ENCODE measurements around the gene UBE3C.
"Not testable (repeated sequence)": the region's sequence is repeated elsewhere in the genome, so short reads cannot be mapped to it uniquely, and the experiment has no call there.

Gene UBE3C

DNA sequence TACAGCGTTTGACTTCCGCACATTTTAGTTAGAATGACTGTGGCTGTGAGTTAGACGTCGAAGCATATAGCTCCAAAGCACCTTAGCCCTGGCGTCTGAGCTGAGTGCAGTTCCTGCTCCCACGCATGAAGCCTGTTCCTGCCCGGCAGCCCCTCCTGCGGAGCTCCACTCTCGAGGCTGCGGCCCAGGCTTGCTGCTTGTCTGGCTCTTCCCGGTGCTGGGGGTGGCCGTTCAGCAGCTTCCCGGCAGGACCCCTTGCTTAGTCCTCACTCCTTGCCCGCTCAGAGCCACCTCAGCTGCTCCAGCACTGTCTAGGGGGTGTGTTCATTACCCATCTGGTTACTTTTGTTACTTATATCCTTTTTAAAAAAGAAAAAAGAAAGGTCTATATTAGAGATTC is 109.9 kb downstream of the UBE3C start:
- Histone ChIP-seq H3K4me3 (ENCODE audit: low read depth, low read length) (no peak overlapping the region), H3K36me3 (ENCODE audit: control insufficient read depth, insufficient read depth, low read length) (peaks cover 13% of the 10 kb centered on the region), H3K27me3 (ENCODE audit: control insufficient read depth, insufficient read depth, low read length) (no peaks in the 10 kb centered on the region), H3K9ac (ENCODE audit: low read depth, low read length) (no peak overlapping the region), H3K9me3 (ENCODE audit: control insufficient read depth, insufficient read depth, low read length) (no peaks in the 10 kb centered on the region), H3K4me1 (ENCODE audit: control insufficient read depth, insufficient read depth, low read length) (no peaks in the 10 kb centered on the region)

DNA sequence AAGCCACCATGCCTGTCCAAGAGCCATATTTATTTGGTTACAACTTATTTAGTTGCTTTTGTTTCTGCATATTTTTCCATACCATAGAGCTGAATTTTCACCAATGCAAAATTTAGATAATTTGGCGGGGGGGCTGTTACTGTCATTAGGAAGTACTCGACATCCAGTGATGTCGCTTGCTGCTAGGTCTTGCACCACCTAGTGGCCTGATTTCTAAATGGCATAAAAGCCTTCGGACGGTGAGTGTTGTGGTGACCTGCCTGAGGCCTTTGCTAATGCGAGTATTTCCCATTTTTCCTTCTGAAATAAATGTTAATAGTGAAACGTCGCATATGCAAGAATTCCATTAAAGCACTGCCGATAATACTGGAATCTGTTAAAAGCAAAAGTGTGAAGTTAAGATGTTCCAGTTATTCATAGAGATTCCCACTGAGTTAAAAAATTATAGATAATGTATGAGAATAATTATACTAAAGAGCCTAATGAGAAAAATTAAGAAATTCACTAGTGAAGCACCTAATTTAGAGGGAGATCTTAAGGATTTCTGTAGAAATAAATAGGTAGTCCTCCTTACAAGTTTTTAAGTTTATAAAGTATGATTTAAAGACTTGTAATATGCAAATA is 112.0 kb downstream of the UBE3C start:
- Histone ChIP-seq H3K9ac (ENCODE audit: low read depth, low read length) (no peak overlapping the region), H3K4me1 (ENCODE audit: control insufficient read depth, insufficient read depth, low read length) (no peaks in the 10 kb centered on the region), H3K4me3 (ENCODE audit: low read depth, low read length) (no peak overlapping the region), H3K36me3 (ENCODE audit: control insufficient read depth, insufficient read depth, low read length) (peaks cover 21% of the 10 kb centered on the region), H3K27me3 (ENCODE audit: control insufficient read depth, insufficient read depth, low read length) (no peaks in the 10 kb centered on the region), H3K9me3 (ENCODE audit: control insufficient read depth, insufficient read depth, low read length) (no peaks in the 10 kb centered on the region)

DNA sequence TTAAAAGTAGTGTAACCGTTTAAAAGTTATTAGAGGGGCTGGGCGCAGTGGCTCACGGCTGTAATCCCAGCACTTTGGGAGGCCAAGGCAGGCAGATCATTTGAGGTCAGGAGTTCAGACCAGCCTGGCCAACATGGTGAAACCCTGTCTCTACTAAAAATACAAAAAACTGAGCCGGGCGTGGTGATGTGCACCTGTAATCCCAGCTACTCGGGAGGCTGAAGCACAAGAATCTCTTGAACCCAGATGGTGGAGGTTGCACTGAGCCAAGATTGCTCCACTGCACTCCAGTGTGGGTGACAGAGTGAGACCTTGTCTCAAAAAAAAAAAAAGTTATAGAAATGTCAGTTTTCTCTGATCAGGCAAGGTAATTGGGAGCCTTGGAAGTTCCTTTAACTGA is 113.1 kb downstream of the UBE3C start:
- not testable (repeated sequence) for H3K9me3 ChIP-seq (ENCODE audit: control insufficient read depth, insufficient read depth, low read length); H3K4me3 ChIP-seq (ENCODE audit: low read depth, low read length); H3K4me1 ChIP-seq (ENCODE audit: control insufficient read depth, insufficient read depth, low read length); H3K9ac ChIP-seq (ENCODE audit: low read depth, low read length); H3K27me3 ChIP-seq (ENCODE audit: control insufficient read depth, insufficient read depth, low read length)
- H3K36me3 ChIP-seq (ENCODE audit: control insufficient read depth, insufficient read depth, low read length): peaks cover 25% of the 10 kb centered on the region

DNA sequence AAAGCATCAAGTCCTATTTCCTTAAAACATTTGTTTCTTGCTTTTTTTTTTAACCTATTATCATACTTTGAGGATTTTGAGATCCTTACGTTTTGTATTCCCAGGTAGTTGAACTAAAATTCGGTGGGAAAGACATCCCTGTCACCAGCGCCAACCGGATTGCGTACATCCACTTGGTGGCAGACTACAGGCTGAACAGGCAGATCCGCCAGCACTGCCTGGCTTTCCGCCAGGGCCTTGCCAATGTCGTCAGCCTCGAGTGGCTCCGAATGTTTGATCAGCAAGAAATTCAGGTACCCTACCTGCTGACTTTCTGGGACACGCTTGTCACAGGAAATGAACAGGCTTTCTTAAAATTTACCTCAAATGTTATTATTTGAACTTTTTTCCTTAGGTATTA is 115.1 kb downstream of the UBE3C start:
- Histone ChIP-seq H3K9ac (ENCODE audit: low read depth, low read length) (no peak overlapping the region), H3K4me1 (ENCODE audit: control insufficient read depth, insufficient read depth, low read length) (no peaks in the 10 kb centered on the region), H3K9me3 (ENCODE audit: control insufficient read depth, insufficient read depth, low read length) (no peaks in the 10 kb centered on the region), H3K4me3 (ENCODE audit: low read depth, low read length) (no peak overlapping the region), H3K27me3 (ENCODE audit: control insufficient read depth, insufficient read depth, low read length) (no peaks in the 10 kb centered on the region), H3K36me3 (ENCODE audit: control insufficient read depth, insufficient read depth, low read length) (peaks cover 20% of the 10 kb centered on the region)

DNA sequence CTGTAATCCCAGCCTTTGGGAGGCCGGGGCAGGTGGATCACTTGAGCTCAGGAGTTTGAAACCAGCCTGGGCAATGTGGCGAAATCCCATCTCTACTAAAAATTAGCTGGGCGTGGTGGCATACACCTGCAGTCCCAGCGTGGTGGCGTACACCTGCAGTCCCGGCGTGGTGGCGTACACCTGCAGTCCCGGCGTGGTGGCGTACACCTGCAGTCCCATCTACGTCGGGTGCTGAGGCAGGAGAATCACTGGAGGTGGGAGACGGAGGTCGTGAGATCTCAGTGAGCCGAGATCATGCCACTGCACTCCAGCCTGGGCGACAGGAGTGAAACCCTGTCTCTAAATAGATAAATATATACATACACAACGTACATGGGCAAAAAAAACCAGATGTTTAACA is 116.1 kb downstream of the UBE3C start:
- H3K9ac ChIP-seq (ENCODE audit: low read depth, low read length); H3K4me3 ChIP-seq (ENCODE audit: low read depth, low read length): not testable (repeated sequence)
- H3K36me3 ChIP-seq (ENCODE audit: control insufficient read depth, insufficient read depth, low read length): peaks cover 28% of the 10 kb centered on the region

DNA sequence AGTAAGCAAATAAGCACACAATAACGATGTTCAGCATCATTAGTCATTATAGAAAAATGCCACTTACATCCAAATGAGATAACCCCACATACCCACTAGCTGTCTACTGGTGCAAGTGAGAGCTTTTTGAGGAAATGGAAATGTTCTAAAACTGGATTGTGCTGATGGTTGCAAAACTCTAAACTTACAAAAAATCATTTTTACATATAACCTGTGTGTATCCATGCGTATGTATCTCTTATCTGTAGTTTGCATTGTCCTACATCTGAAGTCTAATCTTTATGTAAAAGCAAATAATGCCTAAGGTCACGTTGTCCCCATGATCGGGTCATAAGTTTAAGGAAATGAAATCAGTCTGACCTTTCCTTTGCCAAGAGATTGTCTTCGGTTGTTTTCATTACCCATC is 116.5 kb downstream of the UBE3C start:
- Histone ChIP-seq H3K27me3 (ENCODE audit: control insufficient read depth, insufficient read depth, low read length) (no peaks in the 10 kb centered on the region), H3K36me3 (ENCODE audit: control insufficient read depth, insufficient read depth, low read length) (peaks cover 32% of the 10 kb centered on the region)

More for the DNA sequence above, 116.1 kb downstream of the UBE3C start:
- H3K27me3 ChIP-seq (ENCODE audit: control insufficient read depth, insufficient read depth, low read length); H3K9me3 ChIP-seq (ENCODE audit: control insufficient read depth, insufficient read depth, low read length); H3K4me1 ChIP-seq (ENCODE audit: control insufficient read depth, insufficient read depth, low read length): not testable (repeated sequence)

DNA sequence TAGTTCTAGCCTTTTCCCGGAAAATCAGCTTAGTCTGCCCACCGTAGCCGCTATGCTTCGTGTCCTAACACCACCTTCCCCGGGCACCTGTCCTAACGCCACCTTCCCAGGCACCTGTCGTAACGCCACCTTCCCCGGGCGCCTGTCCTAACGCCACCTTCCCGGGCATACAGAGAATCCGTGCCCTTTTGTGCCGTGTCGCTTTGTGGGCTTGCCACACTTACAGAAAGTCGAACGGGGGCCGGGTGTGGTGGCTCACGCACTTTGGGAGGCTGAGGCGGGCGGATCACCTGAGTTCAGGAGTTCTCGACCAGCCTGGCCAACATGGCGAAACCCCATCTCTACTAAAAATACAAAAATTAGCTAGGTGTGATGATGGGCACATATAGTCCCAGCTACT is 124.4 kb downstream of the UBE3C start:
- no peaks in the 10 kb centered on the region for H3K9me3 ChIP-seq (ENCODE audit: control insufficient read depth, insufficient read depth, low read length)
- peaks cover 39% of the 10 kb centered on the region for H3K36me3 ChIP-seq (ENCODE audit: control insufficient read depth, insufficient read depth, low read length)
- H3K4me3 ChIP-seq (ENCODE audit: low read depth, low read length): no peak overlapping the region

More for the DNA sequence above, 116.5 kb downstream of the UBE3C start:
- Histone ChIP-seq H3K9ac (ENCODE audit: low read depth, low read length) (no peak overlapping the region), H3K9me3 (ENCODE audit: control insufficient read depth, insufficient read depth, low read length) (no peaks in the 10 kb centered on the region), H3K4me3 (ENCODE audit: low read depth, low read length) (no peak overlapping the region), H3K4me1 (ENCODE audit: control insufficient read depth, insufficient read depth, low read length) (no peaks in the 10 kb centered on the region)

DNA sequence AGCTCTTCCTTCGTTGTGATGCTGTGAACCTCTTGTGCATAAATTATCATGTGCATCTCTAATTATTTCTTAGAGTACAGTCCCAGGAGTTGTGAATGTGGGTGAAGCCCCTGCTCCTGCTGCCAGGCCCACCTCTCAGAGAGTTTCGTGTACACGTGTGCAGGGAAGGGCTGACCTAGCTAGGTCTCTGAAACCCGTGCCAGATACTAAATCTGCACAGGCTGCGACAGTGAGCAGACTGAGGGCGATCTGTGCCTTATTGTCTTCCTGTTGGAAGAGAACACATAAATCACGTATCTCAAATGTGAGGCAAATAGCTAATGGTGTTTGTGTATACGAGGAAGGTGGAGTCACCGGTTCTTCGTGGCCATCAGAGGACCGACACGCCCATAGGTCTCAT is 126.3 kb downstream of the UBE3C start:
- Histone ChIP-seq H3K9ac (ENCODE audit: low read depth, low read length) (no peak overlapping the region), H3K27me3 (ENCODE audit: control insufficient read depth, insufficient read depth, low read length) (no peaks in the 10 kb centered on the region), H3K36me3 (ENCODE audit: control insufficient read depth, insufficient read depth, low read length) (peaks cover 25% of the 10 kb centered on the region), H3K4me1 (ENCODE audit: control insufficient read depth, insufficient read depth, low read length) (no peaks in the 10 kb centered on the region), H3K4me3 (ENCODE audit: low read depth, low read length) (no peak overlapping the region), H3K9me3 (ENCODE audit: control insufficient read depth, insufficient read depth, low read length) (no peaks in the 10 kb centered on the region)

More for the DNA sequence above, 124.4 kb downstream of the UBE3C start:
- Histone ChIP-seq H3K27me3 (ENCODE audit: control insufficient read depth, insufficient read depth, low read length) (no peaks in the 10 kb centered on the region), H3K9ac (ENCODE audit: low read depth, low read length) (no peak overlapping the region), H3K4me1 (ENCODE audit: control insufficient read depth, insufficient read depth, low read length) (no peaks in the 10 kb centered on the region)

DNA sequence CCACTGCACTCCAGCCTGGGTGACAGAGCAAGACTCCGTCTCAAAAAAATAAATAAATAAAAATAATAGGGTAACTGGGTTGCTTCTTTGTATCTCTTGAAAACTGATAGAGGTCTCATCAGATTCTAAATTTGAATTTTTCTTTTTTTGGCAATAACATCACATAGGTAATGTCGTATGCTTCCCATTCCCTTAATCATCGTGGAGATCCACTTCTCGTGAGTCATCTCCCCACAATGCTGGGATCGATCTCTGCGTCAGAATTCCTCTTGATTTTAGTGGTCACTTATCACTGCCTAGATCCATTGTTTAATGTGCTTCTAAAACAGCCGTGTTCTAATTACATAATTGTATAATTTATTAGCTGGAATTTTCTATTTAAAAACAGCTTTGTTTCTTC is 127.5 kb downstream of the UBE3C start:
- no peaks in the 10 kb centered on the region for H3K4me1 ChIP-seq (ENCODE audit: control insufficient read depth, insufficient read depth, low read length)
- H3K9ac ChIP-seq (ENCODE audit: low read depth, low read length): no peak overlapping the region
- no peaks in the 10 kb centered on the region for H3K27me3 ChIP-seq (ENCODE audit: control insufficient read depth, insufficient read depth, low read length)
- no peaks in the 10 kb centered on the region for H3K9me3 ChIP-seq (ENCODE audit: control insufficient read depth, insufficient read depth, low read length)
- H3K36me3 ChIP-seq (ENCODE audit: control insufficient read depth, insufficient read depth, low read length): peaks cover 17% of the 10 kb centered on the region
- H3K4me3 ChIP-seq (ENCODE audit: low read depth, low read length): no peak overlapping the region

DNA sequence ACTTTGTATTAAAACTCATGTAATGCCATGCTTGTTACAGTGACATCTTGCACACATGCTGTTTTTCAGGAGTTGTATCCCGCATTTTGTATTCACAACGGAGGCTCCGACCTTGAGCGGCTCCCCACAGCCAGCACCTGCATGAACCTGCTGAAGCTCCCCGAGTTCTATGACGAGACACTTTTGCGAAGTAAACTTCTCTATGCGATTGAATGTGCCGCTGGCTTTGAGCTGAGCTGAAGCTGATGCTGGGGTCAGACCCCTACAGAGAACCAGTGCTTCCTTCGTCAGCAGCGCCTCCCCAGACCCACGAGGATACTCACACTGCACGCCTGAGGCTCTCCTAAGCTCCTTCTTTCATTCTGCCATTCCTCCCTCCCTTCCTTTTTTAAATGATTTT is 128.8 kb downstream of the UBE3C start:
- no peaks in the 10 kb centered on the region for H3K9me3 ChIP-seq (ENCODE audit: control insufficient read depth, insufficient read depth, low read length)
- H3K27me3 ChIP-seq (ENCODE audit: control insufficient read depth, insufficient read depth, low read length): no peaks in the 10 kb centered on the region
- H3K4me1 ChIP-seq (ENCODE audit: control insufficient read depth, insufficient read depth, low read length): no peaks in the 10 kb centered on the region
- H3K4me3 ChIP-seq (ENCODE audit: low read depth, low read length): no peak overlapping the region
- H3K36me3 ChIP-seq (ENCODE audit: control insufficient read depth, insufficient read depth, low read length): peaks cover 17% of the 10 kb centered on the region
- no peak overlapping the region for H3K9ac ChIP-seq (ENCODE audit: low read depth, low read length)

DNA sequence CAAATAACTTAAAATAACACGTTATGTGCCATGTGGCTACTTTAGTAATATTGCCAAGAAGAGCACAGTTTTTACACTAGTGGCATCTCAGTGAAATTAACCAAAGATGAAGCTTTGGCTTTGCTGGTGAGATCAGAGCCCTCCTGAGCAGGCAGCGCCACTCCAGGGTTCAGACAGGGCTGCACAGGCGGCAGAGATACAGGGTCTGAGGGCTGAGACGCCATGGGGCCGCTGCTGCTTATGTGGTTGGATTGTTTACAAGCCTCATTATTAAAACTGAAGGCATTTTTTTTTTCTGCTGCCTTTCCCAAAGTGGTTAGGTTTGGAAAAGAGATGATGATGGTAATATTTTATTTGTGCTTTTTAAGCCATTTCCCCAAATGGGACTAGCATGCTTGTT is 129.2 kb downstream of the UBE3C start:
- no peaks in the 10 kb centered on the region for H3K4me1 ChIP-seq (ENCODE audit: control insufficient read depth, insufficient read depth, low read length)
- no peaks in the 10 kb centered on the region for H3K27me3 ChIP-seq (ENCODE audit: control insufficient read depth, insufficient read depth, low read length)
- no peaks in the 10 kb centered on the region for H3K9me3 ChIP-seq (ENCODE audit: control insufficient read depth, insufficient read depth, low read length)
- peaks cover 17% of the 10 kb centered on the region for H3K36me3 ChIP-seq (ENCODE audit: control insufficient read depth, insufficient read depth, low read length)
- H3K4me3 ChIP-seq (ENCODE audit: low read depth, low read length): no peak overlapping the region
- H3K9ac ChIP-seq (ENCODE audit: low read depth, low read length): no peak overlapping the region

DNA sequence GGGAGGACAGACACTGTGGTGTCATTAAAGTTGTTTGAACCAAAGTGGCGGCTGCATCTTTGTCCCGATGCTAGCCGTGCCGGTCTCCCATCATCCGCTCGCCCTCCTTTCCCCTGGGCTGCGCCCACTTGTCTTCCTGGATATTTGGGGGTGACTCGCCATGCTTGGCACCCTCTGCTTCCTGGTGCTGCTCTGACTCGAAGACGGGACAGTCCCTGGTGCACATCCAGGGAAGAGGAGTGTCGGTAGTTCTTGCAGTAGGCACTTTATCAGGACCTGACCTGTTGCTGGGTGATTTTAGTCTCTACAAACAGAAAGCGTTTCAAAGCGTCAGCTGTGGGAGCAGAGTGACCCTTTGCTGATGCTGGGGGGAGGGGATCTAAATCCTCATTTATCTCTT is 129.8 kb downstream of the UBE3C start:
- H3K9me3 ChIP-seq (ENCODE audit: control insufficient read depth, insufficient read depth, low read length): no peaks in the 10 kb centered on the region
- H3K9ac ChIP-seq (ENCODE audit: low read depth, low read length): no peak overlapping the region
- no peaks in the 10 kb centered on the region for H3K27me3 ChIP-seq (ENCODE audit: control insufficient read depth, insufficient read depth, low read length)
- H3K4me3 ChIP-seq (ENCODE audit: low read depth, low read length): no peak overlapping the region
- H3K4me1 ChIP-seq (ENCODE audit: control insufficient read depth, insufficient read depth, low read length): peaks cover 3% of the 10 kb centered on the region
- peaks cover 17% of the 10 kb centered on the region for H3K36me3 ChIP-seq (ENCODE audit: control insufficient read depth, insufficient read depth, low read length)

Data from iPS-15b (cell line).